Cerebellar nuclear complex (tissue), 1 donor: Measurements from ENCODE around the gene IFNL4.
"Not testable (repeated sequence)": the region's sequence is repeated elsewhere in the genome, so short reads cannot be mapped to it uniquely, and the experiment has no call there.

Source experiments
- DNase-seq, 2 experiments: peaks; one replicate each; lab custom pipeline; 2025; lab: John Stamatoyannopoulos, UW

IFNL4 gene

DNA sequence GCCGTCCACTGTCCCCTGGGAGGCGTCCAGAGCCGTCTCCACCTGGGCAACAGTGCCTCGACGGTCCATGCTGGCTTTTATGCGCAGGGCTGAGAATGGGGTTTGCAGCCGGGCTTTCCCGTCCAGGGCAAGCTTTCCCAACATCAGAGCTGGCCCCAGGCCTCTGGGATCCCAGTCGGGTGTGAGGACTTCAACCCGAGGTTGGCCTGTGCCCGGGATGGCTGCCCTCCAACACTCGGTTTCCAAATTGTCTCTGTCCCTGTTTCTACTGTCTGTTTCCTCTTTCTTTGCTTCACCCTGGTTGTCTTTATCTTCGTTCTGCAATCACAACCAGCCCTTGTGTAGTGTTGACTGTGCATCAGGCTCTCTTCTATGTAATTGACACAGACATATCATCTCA lies at the start of gene IFNL4:
TSS of gene IFNL4 (minus strand) at position 51 of the 400 bp plus-strand sequence.
- DNase-seq, result no peak

DNA sequence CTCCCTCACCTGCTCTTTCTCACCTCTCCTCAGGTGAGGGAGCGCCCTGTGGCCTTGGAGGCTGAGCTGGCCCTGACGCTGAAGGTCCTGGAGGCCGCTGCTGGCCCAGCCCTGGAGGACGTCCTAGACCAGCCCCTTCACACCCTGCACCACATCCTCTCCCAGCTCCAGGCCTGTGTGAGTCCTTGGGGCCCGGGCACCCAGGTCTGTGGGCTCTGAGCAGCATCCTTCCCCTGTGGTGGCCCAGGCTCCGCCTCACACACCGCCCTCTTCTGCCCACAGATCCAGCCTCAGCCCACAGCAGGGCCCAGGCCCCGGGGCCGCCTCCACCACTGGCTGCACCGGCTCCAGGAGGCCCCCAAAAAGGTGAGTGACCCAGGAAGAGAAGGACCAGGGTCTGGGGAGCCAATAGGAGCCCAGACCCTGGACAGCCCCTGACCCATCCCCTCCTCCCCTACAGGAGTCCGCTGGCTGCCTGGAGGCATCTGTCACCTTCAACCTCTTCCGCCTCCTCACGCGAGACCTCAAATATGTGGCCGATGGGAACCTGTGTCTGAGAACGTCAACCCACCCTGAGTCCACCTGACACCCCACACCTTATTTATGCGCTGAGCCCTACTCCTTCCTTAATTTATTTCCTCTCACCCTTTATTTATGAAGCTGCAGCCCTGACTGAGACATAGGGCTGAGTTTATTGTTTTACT lies 49.4 kb upstream of the IFNL4 start:
- no peak for DNase-seq

DNA sequence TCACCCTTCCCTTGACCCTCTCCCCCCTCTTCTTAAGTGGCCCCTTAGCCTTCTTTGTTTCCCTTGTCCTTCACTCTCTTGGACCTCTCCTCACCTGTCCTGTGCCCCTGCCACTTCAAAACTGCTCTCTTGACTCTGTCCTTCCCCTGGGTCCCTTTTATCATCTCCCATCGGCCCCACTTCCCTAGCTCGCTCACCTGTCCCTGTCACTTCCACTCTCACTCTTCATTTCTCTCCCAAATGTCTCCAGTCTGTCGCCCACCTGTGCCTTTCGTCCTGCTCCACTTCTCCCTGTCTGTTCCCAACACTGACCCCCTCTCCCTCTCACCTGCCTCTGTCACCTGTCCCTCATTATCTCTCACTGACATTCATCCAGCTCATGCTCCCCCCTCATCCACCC lies 48.2 kb upstream of the IFNL4 start:
- no peak for DNase-seq

DNA sequence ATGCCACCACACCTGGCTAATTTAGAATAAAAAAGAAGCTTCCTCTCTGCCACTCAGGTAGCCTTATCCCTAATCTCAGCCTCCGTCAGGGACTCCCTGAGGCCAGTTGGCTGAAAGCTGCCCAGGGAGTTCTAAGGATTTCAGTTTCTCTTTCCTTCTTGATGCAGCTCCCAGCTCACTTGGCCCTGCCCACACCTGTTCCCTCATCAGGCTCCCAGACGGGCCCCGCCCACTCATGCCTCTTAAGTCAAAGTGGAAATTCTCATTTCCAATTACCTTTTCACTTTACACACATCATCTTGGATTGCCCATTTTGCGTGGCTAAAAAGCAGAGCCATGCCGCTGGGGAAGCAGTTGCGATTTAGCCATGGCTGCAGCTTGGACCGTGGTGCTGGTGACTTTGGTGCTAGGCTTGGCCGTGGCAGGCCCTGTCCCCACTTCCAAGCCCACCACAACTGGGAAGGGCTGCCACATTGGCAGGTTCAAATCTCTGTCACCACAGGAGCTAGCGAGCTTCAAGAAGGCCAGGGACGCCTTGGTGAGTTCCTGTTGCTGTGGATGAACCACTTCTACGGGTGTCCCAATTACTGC lies 47.5 kb upstream of the IFNL4 start, which contains the start of gene IFNL1:
TSS of gene IFNL1 (plus strand) at position 353 of the 591 bp plus-strand sequence. CDS start at position 368, 15 bp downstream.
- no peak for DNase-seq

DNA sequence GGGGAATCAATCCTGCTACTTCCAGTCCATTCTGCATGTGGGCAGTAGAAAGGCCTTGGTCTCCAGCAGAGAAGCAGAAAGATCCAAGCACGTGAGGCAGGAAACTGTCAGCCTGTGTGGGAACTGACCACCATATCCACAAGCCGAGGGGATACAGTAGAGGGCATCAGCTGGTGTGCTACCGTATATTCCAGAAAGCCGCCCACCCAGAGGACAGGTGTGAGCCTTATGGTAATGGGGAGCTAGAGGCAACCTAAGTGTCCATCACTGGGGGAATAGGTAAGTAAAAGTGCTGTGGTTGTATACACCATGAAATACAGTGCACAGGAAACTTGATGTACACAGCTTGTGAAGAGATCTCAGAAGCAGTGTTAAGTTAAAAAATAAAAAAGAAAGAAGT lies 44.7 kb upstream of the IFNL4 start:
- DNase-seq, result no peak

DNA sequence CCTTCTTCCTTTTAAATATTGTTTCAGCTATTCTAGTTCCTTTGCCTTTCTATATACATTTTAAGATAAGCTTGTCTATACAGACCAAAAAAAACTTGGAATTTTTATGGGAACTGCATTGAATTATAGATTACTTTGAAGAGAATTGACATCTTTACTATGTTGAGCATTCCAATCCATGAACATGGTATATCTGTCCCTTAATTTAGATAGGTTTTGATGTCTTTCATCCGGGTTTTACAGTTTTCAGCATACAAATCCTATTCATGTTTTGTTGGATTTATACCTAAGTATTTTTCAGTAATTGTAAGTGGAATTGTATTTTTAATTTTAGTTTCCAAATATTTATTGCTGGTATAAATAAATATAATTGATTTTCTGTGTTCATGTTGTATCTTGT lies 35.4 kb upstream of the IFNL4 start:
- DNase-seq, result no peak

DNA sequence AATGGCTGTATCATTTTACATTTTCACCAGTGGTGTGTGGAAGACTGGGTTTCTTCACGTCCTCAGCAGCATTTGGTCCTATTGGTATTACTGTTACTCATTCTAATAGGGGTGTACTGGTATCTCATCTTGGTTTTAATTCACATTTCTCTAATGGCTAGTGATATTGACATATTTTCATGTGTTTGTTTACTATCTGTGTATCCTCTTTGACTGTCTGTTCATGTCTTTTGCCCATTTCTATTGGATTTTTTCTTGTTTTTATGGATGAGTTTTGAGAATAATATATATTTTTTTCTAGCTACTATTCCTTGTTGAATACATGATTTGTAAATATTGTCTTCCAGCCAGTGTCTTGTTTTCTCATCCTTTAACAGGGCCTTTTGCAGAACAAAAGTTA lies 33.4 kb upstream of the IFNL4 start:
- no peak for DNase-seq

DNA sequence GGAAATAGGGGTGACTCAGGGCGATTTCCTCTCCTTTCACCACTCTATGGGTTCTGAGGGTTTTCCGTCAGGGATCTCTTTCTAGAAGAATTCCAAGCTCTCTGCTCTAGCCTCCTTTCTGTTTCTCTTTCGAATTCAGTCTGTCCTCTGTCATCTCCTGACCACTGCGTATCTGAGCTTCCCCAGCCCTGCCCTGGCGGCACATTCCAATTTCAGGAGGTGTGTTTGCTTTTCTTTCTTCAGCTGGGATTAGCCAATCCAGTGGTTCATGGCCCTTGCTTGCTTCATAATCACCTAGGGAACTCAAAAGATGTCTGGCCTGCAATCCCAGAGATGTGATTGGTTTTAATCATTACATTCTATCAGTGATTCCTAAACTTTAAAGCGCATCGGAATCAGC lies 28.9 kb upstream of the IFNL4 start:
- no peak for DNase-seq

DNA sequence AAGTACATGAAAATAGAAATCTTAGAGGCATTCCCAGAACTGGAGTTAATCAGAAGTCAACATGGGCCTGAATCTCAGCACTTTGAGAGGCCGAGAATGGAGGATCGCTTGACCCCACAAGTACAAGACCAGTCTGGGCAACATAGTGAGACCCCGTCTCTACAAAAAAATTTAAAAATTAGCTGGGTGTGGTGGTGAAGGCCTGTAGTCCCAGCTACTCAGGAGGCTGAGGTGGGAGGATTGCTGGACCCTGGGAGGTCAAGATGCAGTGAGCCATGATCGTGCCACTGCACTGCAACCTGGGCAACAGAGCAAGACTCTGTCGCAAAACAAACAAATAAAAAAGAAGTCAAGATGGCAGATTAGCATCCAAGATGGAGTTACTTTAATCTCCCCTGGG lies 28.1 kb upstream of the IFNL4 start:
- DNase-seq, result no peak

DNA sequence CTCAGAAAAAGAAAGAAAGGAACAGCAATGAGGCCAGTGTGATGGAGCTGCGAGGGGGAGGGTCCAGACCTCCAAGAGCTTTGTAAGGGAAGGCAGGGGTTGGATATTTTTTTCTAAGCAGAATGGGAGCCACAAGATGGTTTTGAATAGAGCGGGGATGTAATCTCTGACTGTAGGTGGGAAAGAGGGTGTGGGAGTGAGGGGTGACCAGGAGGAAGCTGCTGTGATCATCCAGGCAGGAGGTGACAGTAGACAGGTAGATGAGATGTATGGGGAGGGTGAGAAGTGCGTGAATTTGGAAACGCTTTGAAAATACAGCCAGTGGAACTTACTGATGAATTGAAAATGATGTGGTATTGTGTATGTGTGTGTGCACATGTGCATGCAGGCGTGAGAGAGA lies 26.9 kb upstream of the IFNL4 start:
- DNase-seq, result no peak

DNA sequence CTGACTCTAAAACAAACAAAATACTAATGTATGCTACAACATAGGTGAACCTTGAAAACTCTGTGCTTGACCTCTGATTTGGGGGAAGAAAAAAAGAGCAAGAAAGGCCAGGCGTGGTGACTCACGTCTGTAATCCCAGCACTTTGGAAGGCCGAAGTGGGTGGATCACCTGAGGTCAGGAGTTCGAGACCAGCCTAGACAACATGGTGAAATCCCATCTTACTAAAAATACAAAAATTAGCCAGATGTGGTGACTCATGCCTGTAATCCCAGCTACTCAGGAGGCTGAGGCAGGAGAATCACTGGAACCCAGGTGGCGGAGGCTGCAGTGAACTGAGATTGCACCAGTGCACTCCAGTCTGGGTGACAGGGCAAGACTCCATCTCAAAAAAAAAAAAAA lies 25.2 kb upstream of the IFNL4 start:
- DNase-seq, result not testable (repeated sequence)

DNA sequence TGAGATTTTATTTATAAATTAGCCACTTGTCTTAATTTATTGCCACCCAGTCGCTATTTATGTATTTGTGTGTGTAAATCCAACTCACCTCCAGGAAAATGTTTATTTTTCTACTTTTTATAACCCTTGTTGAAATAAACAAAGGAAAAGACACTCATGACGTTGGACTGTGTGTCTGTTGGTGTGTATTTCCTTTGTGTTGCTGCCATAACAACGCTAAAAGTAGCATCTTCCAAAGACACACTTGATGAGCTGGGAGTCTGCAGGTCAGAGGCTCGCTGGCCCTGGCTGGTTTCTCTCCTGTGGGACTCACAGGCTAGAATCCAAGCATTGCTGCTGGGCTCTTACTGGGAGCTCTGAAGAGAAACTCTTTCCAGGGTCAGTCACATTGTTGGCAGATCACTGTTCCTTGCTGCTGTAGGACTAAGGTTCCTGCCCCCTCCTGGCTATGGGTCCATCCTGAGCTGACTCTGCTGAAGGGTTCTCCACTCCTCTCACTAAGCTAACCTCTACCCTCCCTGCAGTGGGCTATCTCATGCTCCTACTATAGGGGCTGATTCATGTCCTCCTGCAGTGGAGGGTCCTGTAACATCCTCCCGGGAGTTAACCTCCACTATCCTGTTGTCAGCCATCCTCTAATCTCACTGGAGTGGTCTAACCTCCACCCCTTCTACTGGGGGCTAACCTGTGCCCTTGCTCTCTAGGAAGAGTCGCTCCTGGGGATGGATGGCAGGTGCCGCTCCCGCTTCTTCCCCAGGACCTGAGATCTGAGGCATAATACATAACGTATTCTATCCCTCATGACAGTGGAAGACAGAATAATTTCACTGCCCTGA lies 21.6 kb upstream of the IFNL4 start:
- no peak for DNase-seq

DNA sequence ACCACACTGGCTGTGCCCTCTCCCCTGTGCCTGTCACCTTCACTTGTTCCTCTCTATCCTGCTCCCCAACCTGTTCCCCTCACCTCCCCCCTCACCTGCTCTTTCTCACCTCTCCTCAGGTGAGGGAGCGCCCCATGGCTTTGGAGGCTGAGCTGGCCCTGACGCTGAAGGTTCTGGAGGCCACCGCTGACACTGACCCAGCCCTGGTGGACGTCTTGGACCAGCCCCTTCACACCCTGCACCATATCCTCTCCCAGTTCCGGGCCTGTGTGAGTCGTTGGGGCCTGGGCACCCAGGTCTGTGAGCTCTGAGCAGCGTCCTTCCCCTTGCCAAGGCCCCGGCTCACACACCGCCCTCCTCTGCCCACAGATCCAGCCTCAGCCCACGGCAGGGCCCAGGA lies 20.7 kb upstream of the IFNL4 start:
- DNase-seq, result not testable (repeated sequence)

DNA sequence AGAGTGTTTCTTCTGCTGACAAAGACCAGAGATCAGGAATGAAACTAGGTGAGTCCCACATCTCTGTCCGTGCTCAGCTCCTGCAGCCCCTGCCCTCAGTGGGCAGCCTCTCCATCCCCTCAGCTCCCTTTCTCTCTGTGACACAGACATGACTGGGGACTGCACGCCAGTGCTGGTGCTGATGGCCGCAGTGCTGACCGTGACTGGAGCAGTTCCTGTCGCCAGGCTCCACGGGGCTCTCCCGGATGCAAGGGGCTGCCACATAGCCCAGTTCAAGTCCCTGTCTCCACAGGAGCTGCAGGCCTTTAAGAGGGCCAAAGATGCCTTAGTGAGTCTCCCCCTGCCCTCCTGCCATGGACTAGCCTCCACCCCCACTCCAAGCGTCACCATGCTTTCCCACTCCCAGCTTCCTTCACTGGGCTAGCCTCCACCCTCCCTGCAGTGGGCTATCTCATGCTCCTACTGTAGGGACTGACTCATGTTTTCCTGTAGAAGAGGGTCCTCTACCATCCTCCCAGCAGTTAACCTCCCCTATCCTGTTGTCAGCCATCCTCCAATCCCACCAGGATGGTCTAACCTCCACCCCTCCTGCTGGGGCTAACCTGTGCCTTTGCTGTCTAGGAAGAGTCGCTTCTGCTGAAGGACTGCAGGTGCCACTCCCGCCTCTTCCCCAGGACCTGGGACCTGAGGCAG lies 20.0 kb upstream of the IFNL4 start:
- DNase-seq, result not testable (repeated sequence)

DNA sequence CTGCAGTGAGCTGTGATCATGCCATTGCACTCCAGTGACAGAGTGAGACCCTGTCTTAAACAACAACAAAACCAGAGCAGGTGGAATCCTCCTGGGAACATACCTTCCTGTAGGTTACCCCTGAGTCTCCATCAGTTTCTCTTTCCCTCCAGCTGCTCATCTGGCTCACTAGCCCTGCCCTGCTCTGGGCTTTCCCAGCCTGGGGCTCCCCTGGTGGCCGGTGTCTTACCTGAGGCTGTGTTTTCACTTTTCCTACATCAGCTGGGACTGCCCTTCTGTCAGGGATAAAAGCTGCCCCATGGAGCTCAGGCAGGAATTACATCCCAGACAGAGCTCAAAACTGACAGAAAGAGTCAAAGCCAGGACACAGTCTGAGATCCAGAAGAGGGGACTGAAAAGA lies 19.4 kb upstream of the IFNL4 start, which contains the start of gene IFNL2:
TSS of gene IFNL2 (plus strand) at position 312 of the 400 bp plus-strand sequence. CDS start 173 bp downstream, outside the sequence.
- DNase-seq, result not testable (repeated sequence)

DNA sequence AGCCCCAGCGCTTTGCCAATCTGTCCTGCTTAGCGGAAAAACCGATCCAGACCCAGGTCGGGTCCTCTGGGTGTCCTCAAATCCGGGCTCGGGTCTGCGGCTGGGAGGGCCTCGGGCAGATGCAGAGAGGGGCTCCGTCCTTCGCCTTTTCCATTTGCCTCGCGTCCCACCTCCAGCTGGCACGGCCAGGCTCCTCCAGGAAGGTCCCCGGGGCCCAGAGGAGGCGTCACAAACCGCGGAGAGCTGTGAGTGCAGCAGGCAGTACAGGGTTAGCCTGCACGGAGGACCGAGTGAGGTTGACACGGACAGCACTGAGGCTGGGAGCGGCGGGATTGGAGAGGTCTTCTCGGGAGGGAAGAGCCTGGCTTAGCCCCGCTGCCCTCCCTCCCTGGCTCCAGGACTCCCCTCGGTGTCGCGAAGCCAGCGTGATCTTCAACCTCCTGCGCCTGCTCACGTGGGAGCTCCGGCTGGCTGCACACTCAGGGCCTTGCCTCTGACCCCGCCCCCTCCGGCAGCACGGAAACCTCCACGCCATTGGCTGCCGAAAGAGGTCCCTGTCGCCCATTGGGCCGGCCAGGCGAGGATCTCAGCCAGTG lies 16.8 kb upstream of the IFNL4 start:
- no peak for DNase-seq

DNA sequence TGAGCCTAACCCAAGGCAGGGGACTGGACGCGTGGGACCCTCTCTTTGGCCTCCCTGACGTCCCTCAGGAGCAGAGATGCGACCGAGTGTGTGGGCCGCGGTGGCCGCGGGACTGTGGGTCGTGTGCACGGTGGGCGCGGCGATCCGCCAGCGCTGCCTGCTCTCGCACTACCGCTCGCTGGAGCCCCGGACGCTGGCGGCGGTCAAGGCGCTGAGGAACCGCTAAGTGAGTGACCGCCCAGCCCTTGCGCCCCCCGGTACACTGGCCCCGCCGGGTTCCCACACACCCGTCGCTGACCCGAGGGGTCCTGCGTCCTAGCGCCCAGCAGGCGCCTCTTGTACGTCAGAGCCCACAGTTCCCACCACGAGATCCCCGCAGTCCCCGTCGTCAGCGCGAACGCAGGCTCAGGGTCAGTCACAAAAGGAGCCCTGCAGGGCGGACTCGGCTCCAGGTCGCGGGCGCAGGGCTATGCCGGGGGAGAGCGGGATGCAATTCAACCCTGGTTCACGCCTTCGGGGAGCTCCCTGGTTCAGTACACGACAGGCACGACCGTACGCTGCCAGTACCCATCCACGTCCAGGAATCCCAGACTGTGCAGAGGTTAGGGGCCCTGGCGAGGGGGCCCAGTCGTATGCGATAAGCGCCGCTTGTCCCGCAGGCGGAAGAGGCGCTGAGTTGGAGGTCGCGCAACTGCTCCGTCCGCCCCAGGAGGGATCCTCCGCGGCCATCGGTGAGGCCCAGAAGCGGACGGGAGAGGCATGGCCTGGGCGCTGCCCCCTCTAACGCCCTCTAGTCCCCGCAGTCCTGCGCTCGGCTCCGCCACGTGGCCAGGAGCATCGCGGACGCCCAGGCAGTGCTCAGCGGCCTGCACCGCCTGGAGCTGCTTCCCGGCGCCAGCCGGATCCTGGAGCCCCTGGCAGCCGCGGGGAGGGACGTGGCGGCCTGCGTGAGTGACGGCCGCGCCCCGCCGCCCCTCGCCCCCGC lies 15.9 kb upstream of the IFNL4 start:
- DNase-seq, result no peak

DNA sequence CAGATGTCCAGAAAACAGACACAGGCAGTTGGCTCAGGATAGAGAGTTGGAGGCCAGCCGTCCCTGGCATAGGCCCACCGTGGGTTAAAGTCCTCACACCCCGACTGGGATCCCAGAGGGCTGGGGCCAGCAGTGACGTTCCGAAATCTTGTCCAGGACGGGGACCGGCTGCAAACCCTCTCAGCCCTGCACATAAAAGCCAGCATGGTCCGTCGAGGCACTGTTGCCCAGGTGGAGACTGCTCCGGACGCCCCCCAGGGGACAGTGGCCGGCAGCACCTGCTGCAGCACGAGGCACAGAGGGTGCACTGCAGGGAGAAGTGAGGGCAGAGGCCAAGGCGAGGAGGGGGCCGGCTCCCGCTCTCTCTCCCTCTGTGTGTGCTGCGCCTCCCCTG lies 15.3 kb upstream of the IFNL4 start:
- no peak for DNase-seq

DNA sequence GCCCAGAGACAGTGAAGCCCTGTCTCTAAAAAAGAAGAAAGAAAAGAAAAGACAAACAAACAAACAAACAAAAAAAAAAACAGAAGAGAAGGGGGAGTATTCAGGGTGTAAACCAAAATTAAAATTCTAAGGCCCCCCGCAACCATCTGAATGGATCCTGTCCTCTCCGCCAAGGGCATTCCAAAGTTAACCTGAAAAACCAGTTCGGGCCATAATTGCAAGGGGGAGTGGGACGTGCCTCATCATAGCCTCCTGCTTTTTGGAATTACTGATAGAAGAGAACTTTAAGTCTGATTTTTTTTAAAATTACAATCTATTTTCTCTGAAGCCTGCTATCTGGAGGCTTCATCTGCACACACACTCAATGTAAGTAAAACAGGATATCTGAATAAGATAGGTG lies 13.8 kb upstream of the IFNL4 start:
- no peak for DNase-seq

DNA sequence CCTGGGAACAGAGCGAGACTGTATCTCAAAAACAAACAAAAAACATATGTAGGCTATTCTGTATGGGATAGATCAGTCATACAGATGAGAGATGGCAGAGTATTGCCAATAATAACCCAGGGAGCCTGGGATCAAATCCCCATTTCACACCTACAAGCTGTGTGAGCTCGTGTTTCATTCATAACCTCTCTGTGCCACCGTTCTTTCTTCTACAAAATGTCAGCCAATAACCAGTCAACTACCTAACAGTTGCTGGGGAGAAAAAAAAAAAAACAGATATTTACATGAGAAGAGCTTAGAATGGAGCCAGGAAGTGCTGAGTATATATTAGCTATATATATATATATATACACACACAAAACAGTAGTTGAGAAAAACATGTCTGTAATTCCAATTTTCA lies 13.0 kb upstream of the IFNL4 start:
- DNase-seq, result no peak

DNA sequence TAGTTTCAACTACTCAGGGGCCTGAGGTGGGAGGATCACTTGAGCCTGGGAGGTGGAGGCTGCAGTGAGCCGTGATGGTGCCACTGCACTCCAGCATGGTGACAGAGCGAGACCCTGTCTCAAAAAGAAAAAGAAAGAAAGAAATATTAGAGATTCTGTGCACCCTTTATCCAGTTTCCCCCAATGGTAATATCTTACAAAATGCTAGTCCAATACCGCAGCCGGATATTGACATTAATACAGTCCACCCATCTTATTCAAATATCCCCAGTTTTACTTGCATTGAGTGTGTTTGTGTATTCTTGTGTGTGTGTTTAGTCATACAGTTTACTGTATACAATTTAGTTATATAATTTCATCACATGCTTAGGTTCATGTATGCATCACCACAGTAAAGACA lies 8.6 kb upstream of the IFNL4 start:
- DNase-seq, result no peak
